B cell (primary cell): ENCODE data around the gene SPG7.

Experiments
- CTCF ChIP-seq: fragments of 200-600 bp; IDR thresholded peaks from one replicate; pipeline ENCODE4 v1.8.0; 2022; ENCODE audit warnings: antibody characterized with exemption, mild to moderate bottlenecking
- EZH2 ChIP-seq: IDR thresholded peaks from 2 replicates; pipeline ENCODE4 v1.6.1; 2012; ENCODE audit warnings: borderline replicate concordance, low read depth, mild to moderate bottlenecking, moderate library complexity, low read length; ENCODE audit not compliant: insufficient read depth, poor library complexity, severe bottlenecking

GRCh38 chr16:89583197-89583894 is 75.1 kb downstream of the SPG7 start:
- TF ChIP-seq CTCF (no peak), EZH2 (no peak)
